Cortex of kidney (tissue), 1 donor: ENCODE measurements around the gene MRPS2.
"Not testable (repeated sequence)": the region's sequence is repeated elsewhere in the genome, so short reads cannot be mapped to it uniquely, and the experiment has no call there.

Source experiments
- DNase-seq: peaks from one replicate; lab custom pipeline; 2025; lab: John Stamatoyannopoulos, UW

The MRPS2 gene

DNA sequence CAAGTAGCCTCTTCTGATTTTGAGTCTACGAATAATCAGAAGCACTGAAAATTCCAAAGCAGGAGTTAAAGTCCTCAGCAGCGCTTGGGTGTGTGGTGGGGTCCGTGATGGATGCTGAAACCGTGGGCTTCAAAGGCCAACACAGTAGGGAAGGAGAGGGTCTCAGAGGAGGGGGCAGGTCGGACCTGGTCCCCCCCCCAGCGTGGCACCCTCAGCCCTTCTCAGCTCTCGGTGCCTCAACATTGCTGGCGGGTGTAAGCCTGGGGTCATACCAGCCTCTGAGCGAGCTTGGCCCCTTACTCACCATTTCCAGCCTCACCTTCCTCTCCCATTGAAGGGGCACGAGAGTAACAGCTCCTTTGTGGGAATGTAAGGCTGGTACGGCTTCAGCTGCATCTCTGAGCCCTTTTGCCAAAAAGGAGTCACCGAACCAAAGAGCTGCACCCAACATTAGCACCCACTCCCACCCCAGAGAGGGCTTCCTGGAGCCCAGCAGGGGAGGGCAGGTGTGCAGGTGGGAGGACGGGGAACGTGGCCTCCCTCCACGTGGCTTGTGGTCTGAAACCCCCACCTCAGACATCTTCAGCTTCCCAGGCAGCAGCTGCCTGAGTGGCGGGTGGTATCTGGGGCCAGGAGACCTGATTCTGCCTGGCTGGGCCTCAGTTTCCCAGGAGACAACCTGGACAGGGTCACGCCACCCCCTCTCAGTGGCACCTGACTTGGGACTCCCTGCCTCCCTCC lies 14.0 kb downstream of the MRPS2 start:
- no peak for DNase-seq

DNA sequence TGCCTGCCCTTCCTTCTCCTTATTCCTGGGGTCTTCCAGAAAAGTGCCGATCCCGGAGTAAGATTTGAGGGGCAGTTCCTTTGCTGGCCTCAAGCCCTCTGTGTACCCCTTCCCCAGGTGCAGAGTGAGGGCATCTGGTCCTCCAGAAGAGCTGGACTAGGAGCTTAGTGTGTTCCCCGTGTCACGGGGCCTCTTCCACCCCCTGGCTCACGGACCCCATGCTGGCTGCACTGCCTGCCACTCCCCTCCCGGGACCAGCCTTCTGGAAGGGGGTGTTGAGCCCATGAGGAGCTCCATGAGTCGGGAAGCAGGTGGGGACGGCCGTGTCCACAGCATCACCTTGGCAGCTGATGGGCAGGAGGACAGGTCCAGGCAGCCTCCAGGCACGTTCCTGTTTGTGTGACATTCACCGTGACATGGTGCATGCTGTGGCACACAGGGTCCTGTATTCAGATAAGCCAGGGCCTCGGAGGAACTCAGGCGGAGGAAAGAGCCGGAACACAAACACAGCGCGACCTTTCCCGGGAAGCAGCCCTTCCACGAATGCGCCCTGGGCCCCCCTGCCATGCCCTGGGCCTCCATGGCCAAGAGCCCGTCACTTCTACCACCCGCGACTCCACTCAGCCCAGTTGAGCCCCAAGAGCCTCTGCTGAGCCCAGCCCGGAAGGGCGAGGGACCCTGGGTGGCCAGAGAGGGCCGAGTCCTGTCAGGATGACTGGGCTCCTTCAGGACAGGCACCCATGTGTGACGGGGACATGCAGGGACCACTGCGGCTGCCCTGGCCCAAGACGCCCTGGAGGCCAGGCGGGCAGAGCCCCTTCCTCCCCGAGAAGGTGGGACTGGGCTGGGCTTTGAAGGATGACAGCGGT lies 14.8 kb downstream of the MRPS2 start:
- DNase-seq: no peak

DNA sequence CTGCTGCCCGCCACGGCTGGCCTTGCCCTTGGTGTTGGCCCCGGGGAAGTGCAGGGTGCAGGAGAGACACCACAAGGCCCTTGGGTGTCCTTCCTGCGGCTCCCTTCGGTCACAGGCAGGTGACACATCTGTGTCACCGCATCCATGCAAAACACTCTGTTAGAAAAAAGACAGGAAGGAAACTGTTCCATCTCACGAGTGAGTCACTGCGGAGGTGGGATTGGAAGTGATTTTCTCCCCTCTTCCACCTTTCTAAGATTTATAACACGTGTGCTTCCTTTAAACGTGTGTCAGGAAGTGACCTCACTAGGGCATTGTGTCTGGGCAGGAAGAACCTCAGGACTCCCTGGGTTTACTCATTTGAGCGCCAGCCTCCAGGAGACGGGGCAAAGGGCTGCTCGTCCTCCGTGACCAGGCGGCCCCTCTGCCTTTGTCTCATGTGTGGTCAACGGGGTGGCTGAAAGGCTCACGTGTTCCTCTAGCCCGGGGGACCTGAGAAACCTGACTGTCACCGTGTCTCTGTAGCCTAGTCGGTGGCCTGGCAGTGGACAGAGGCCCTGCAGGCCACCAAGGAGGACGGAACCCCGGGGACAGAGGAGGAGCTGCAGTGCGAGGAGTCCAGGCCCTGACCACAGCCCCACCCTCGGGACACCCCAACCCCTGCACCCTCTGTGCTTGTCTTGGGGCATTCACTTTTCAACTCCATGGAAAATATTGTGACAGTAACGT lies 15.8 kb downstream of the MRPS2 start:
- no peak for DNase-seq

DNA sequence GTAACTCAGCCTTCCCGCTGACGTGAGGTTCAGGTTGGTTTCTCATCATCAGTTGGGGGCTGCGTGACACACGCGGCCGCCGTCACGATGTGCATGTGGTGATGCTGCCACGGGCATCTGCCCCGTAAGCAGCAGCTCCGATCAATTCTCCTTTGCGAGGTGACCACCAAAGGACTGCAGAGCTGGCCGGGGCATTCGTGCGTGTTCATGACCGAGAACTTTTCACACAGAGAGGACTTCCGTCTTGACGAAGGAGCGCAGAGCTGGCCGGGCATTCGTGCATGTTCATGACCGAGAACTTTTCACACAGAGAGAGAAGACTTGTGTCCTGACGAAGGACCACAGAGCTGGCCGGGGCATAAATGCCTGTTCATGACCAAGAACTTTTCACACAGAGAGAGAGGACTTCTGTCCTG lies 16.9 kb downstream of the MRPS2 start:
- DNase-seq: no peak

DNA sequence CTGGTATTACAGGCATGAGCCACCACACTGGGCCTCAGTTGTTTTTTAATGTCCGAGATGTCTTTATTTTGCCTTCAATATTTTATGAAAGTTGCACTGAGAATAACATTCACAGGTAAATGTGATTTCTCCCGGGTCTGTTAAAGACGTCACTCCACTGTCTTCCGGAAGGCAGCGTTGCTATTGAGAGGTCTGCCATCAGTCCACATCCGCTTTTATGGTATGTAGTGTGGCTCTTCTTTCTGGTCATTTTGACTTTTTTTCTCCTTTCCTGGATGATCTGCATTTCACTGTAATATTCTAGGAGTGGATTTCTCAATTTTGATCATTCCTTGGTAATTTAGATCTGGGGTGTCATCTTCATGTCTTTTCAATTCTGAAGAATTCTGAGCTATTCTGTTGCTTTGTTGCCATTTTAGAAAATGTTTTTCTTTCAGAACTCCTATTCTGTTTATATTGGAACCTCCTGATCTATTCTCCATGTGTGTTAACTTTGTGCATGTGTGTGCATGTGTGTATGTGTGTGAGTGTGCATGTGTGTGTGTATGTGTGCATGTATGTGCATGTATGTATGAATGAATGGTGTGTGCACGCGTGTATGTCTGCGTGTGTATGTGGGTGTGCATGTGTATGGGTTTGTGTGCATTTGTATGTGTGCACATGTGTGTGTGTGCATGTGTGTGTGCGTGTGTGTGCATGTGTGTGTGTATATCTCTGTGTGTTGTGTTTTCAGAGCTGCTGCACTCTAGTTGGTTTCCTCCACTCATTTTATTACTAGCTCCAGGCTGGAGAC lies 18.9 kb downstream of the MRPS2 start:
- DNase-seq: no peak

DNA sequence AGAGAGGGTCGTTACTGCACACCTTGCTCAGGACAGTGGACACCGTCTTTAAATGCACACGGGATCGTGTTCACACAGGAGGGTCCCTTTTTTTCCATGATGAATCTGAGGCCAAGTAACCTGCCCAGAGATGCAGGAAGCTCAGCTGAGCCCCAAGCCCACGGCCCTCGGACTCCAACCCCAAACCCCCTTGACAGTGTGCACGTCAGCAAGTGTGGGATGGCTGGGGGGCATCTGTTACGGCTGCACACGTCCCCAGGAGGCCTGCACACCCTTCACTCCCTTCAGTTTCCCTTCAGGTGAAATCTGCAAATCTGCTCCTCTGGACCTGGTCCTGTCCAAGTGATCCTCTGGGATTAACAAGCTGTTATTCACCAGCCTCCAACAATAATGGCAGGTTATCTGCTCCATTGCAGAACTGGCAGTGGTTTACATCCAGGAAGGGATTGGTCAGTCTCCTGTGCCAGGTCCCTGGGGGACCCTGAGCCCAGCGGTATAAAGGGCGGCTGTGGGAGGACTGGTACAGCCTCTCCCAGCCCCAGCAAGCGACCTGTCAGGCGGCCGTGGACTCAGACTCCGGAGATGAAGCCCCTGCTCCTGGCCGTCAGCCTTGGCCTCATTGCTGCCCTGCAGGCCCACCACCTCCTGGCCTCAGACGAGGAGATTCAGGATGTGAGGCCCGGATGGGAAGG lies 20.6 kb downstream of the MRPS2 start, which contains the start of gene LCN1:
Gene LCN1 (plus strand): TSS at position 525 of the 692 bp plus-strand sequence. CDS start 58 bp downstream, at position 583.
- no peak for DNase-seq

DNA sequence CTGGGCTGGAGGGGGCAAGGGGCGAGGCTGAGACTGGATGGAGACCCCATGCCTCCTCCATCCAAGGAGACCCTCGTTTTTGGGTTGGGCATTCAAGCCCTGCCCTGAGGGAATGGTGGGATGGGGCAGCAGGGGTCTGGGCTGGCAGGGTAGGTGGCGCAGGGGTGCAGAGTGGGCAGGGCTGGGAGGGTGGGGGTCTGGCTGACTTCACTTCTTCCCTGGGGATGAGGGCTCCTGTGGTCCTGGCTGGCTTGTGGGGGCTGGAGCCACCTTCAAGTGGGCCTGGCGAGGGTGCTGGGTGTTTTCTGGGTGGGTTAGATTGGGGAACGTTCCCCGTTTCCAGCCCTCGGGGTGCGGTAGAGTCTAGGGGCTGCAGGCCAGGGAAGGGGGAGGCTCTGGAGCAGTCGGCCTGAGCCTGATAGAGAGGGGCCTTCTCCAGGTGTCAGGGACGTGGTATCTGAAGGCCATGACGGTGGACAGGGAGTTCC lies 21.2 kb downstream of the MRPS2 start:
- DNase-seq: no peak

DNA sequence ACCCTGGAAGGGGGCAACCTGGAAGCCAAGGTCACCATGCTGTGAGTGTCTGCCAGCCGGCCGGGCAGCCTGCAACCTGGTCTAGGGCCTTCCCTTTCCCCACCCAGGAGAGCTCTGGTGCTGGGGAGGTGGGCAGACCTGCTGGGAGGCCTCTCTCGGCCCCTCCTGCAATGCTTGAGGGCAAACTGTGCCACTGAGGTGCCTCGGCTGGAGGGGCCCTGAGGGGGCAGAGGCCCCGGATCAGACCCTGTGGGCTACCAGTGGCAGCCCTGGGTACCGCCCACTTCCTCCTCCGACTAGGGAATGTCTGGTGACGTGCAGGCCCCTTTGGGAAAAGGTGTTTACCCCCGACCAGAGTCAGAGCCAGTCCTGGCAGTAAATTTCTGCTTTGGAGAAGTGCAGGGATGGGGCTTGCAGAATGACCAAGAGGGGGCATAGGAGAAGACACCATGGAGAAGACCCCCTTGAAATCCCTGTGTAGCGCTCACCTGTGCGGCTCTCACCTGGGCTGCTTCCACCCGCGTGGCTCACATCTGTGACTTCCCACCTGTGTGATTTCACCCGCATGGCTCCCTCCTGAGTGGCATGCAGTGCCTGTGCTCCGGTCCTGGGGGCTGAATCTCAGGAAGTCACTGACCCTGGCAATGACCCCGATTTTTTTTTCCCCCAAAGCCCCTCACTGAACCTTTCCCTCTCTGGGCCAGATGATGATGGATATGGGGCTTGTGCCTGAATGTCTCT lies 21.8 kb downstream of the MRPS2 start:
- no peak for DNase-seq

DNA sequence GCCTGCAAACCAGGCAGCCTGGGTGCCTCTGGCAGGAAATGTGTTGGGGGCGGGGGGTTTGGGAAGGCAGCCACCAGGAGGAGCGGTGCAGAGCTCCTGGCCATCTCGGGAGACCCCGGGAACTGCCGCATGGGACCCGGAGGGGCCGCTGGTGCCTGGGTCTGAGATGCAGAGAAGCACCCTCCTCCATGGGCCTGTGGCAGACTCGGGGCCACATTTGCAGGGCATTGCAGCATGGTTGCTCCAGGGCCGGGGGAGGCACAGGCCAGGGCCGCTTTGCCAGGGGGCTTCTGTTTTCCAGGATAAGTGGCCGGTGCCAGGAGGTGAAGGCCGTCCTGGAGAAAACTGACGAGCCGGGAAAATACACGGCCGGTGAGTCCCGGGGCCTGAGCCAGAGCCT lies 22.4 kb downstream of the MRPS2 start:
- no peak for DNase-seq

DNA sequence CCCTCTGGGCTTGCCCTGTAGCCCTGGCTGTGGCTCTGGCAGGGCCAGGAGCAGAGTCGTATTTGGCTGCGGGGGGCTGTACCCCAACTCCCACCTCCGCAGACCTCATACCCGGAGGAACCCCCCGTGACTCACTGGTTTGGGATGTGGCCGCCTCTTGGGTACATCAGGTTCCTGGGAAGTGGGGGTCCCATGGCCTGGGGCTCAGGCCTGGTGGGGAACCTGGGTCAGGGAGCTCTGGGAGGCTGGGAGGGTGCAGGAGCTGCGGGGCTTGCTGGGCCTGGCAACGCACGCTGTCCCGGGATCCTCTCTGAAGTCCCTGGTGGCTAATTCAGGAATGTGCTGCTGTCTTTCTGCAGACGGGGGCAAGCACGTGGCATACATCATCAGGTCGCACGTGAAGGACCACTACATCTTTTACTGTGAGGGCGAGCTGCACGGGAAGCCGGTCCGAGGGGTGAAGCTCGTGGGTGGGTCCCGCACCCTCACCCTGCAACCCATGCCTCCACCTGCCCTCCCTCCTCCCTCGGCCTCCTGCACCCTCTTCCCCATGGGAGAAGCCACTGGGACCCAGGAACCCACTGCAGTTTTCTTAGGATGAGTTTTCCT lies 23.1 kb downstream of the MRPS2 start:
- no peak for DNase-seq

DNA sequence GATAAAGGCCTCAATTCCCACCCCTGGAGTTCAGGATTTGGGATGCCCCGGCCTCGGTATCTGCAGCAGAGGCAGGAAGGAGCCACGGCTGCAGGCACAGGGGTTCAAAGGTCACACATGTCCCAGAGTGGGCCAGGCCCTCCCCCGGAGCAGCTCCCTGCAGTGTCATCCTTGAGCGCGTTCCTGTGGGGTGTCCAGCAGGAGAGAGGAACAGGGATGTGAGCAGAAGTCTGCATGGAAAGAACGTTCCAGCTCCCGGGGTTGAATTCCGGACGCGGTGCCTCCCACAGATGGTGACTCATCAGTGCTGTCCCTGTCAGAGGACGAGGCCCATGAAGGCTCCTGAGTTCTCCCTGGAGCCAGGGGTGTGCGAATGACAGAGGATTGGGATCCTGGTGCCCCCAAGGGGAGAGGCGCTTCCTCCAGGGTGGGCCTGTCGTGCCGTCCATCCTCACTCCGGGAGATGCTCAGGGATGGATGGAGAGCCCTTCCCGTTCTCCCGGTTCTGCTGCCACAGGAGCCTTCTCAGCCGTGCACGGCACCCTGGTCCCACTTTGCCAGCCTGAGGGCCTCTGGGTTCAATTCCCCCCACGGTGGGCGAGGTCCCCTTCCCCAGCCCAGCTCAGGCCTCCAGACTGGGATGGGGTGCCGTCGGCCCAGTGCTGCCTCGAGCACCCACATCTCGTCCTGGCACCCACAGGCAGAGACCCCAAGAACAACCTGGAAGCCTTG lies 23.8 kb downstream of the MRPS2 start:
- no peak for DNase-seq

DNA sequence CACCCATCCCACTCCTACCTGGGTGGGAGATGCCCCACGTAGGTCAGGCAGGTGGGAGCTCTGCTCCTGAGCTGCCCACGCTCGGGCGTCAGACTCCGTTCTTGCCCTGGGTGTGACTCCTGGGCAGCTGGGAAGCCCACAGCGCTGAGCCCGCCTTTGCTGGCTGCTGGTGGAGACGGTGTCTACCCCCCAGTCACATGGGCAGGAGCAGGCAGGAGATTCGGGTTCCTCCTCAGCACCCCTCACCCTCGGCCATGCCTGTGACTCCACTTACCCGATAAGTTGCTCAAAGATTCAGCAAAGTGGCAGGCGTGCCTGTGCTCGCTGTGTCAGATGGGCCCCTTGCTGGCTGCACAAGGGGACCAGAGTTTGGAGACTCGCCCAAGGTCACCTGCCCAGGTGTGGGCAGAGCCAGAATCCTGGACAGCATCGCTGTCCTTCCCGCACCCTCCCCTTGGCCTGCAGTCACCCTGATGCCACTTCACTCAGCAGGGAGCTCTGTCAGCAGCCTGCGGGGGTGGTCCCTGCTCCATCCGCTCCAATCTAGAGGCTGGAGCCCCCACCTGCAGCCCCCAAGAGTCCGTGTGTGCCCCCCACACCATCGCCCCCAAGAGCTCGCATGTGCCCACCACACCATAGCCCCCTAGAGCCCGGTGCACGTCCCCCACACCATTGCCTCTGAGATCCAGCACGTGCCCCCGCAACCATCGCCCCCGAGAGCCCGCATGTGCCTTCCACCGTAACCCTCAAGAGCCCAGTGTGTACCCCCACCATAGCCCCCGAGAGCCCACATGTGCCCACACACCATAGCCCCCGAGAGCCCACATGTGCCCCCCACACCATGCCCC lies 25.0 kb downstream of the MRPS2 start:
- DNase-seq: no peak

DNA sequence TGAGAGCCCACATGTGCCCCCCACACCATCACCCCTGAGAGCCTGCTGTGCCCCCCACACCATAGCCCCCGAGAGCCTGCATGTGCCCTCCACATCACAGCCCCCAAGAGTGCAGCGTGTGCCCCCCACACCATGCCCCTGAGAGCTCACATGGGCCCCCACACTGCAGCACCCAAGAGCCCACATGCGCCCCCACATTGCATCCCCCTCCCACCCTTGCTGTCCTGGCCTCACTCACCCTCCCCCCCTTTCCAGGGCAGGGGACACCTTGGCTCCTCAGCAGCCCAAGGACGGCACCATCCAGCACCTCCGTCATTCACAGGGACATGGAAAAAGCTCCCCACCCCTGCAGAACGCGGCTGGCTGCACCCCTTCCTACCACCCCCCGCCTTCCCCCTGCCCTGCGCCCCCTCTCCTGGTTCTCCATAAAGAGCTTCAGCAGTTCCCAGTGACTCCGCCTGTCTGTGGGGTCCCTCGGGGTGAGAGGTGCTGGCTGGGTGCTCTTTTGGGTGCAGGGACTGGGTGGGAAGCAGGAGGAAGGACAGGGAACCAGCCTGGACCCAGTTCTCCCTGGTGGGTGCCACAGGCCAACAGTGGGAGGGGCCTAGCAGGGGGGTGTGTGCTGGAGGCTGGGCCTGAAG lies 25.7 kb downstream of the MRPS2 start:
- no peak for DNase-seq

DNA sequence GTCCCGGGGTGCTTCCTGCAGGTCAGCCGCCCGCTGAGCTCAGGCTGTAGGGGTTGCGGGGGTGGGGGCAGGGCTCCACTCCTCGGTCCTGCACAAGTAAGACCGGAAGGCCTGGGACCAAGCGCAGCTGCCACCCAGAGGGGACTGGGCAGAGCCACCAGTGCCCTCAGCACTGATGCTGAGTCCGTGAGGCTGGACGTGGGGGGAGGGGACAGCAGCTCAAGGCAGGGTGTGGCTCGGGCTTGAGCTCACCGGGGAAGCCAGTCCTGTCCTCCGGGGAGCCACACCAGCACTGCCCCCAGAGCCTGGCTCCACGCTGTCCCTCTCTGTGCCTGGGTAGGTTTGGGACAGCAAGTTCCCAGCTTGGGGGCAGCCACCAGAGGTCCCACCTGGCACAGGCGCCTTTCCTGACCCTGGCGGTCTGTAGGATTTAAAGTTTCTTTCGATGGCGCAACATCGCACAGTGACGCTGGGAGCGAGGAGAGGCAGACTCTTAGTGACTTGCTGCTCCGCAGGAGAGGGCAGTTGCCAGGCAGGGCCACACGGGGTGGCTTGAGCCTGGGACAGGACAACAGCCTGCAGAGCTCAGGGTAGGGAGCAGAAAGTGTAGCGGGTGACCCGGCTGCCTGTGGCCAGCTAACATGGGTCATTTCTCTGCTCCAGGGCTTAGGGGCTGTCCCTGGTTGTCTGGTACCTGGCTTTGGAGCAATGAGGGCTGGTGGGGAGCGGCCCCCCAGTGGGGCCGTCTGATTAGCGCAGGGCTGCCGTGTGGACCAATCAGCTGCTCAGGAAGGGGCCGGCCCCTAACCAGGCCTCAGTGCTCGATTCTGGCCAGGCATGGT lies 26.5 kb downstream of the MRPS2 start:
- no peak for DNase-seq

DNA sequence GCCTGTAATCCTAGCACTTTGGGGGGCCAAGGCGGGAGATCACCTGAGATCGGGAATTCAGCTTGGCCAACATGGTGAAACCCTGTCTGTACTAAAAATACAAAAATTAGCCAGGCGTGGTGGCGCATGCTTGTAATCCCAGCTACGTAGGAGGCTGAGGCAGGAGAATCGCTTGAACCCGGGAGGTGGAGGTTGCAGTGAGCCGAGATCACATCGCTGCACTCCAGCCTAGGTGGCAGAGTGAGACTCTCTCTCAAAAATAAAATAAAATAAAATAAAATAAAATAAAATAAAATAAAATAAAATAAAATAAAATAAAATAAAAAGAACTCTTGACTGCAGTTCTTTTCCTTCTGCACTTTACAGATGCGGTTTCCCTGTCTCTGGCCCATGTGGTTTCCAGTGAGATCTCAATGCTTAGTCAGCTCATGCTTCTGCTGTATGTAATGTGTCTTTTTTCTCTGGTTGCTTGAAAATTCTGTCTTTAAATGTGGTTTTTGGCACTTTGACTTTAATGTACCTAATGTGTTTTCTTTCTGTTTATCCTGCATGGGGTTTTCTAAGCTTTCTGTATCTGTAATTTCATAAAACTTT lies 28.5 kb downstream of the MRPS2 start:
- DNase-seq: not testable (repeated sequence)

DNA sequence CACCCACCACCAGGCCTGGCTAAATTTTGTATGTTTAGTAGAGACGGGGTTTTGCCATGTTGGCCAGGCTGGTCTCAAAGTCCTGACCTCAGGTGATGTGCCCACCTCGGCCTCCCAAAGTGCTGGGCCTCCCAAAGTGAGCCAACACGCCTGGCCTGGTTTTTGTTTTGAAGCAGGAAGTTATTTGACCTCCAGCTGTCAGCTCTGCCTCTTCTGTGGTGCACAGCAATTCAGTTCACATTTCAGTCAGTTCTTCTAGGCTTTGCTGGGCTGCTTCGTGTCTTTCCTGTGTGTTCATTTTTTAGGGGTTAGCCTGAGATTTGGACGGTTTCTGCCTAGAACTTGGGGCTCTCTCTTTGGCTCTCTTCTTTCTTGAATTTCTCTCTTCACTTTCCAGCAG lies 29.7 kb downstream of the MRPS2 start:
- DNase-seq: no peak
